NT2/D1 (cell line): ENCODE data around the gene GTF2H2C_2.
"Not testable (repeated sequence)": the region's sequence is repeated elsewhere in the genome, so short reads cannot be mapped to it uniquely, and the experiment has no call there.

ENCODE experiments used
- DNase-seq: peaks from one replicate; pipeline ENCODE4 v3.0.0-alpha.2; 2011; ENCODE audit warnings: low read depth, low spot score
- H3K27me3 ChIP-seq: 2 replicates; pipeline ENCODE4 v1.6.0; 2011; ENCODE audit warnings: mild to moderate bottlenecking; ENCODE audit not compliant: insufficient read length, insufficient read depth
- H3K36me3 ChIP-seq: 2 replicates; pipeline ENCODE4 v1.6.1; 2011; ENCODE audit warnings: mild to moderate bottlenecking, low read length, mixed read lengths; ENCODE audit not compliant: insufficient read depth, insufficient read length
- H3K4me1 ChIP-seq: 2 replicates; pipeline ENCODE4 v1.5.1; 2011; ENCODE audit not compliant: insufficient read depth, insufficient read length
- H3K4me3 ChIP-seq: 2 replicates; pipeline ENCODE4 v1.5.1; 2011; ENCODE audit warnings: low read depth; ENCODE audit not compliant: insufficient read length
- H3K9ac ChIP-seq: 2 replicates; pipeline ENCODE4 v1.6.0; 2011; ENCODE audit warnings: low read depth; ENCODE audit not compliant: insufficient read length
- H3K9me3 ChIP-seq: 2 replicates; pipeline ENCODE4 v1.5.1; 2011; ENCODE audit warnings: mild to moderate bottlenecking, low read length; ENCODE audit not compliant: insufficient read depth

GTF2H2C_2 gene

DNA sequence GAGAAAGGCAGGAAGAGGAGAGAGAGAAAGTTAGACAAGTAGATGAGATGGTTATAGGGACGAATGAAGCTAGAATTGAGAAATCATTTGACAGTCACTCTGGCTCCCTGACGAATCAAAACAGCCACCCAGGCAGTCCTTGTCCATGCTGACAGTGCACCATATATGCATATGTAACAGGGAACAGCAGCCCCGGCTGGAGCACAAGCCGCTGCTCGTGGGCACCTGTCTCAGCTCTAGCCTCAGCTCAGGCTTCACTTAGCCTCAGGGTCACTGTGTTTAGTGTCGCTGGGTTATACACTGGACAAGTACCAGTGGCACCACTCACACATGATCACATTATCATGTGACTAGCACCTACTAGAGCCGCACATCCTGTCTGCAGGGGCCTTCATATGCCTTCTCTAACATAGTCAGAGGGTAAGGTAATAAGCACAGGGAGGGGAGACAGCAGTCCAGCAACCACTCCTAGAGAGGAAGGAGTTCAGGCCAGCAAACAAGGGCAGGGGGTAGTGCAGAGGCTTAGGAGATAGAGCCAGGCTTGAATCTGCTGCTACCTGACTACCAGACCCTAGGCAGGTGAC is 54.9 kb downstream of the GTF2H2C_2 start:
- H3K4me3 ChIP-seq, H3K36me3 ChIP-seq, H3K9me3 ChIP-seq, H3K27me3 ChIP-seq, DNase-seq, H3K4me1 ChIP-seq, H3K9ac ChIP-seq: not testable (repeated sequence)
